GM20431 (cell line): ENCODE results near the gene MUC13.

Source experiments
- in situ Hi-C: fragments of 300-500 bp; cut with MseI, MboI; formaldehyde crosslinking; loops from one replicate; pipeline ENCODE4 v1.15.0; 2020; ENCODE audit warnings: low sequenced_read_pairs; ENCODE audit not compliant: unreplicated experiment

Gene MUC13

GRCh38 chr3:124881976-124882697 is 52.4 kb downstream of the MUC13 start:
- in situ Hi-C loops: no loop called here

DNA sequence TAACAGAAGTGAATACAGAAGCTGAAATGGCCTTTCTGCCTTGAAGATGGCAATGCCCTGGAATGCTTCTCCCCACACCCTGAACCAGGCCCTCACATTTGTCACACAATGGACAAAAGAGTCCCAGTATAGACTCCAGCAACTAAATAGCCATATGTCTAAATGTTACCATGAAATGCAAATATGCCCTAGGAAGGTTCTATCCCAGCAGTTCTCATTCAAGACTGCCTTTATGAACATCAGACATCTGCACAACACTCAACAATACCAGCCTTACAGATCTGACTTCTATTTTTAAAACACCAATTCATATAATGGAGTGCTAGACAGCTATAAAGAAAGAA is 55.2 kb downstream of the MUC13 start:
- in situ Hi-C loops: no loop called here

- in situ Hi-C loops: no loop called here
Observed at GRCh38 chr3:124878561-124879336, 55.8 kb downstream of the MUC13 start.

DNA sequence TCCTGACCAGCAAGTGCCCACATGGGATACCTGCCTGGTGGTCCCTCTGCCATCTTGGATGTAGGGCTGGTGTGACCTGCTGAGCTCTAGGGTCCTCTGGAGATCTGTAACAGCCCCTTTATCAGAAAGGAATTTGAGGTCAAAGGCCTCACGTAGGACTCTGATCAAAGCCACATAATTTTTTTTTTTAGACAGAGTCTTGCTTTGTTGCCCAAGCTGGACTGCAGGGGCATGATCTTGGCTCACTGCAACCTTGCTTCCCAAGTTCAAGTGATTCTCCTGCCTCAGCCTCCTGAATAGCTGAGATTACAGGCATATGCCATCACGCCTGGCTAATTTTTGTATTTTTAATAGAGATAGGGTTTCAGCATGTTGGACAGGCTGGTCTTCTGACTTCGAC is 56.9 kb downstream of the MUC13 start:
- in situ Hi-C loops: no loop called here

GRCh38 chr3:124876401-124876878 is 58.1 kb downstream of the MUC13 start:
- in situ Hi-C loops: no loop called here

GRCh38 chr3:124873226-124873625 is 61.3 kb downstream of the MUC13 start:
- in situ Hi-C loops: no loop called here

DNA sequence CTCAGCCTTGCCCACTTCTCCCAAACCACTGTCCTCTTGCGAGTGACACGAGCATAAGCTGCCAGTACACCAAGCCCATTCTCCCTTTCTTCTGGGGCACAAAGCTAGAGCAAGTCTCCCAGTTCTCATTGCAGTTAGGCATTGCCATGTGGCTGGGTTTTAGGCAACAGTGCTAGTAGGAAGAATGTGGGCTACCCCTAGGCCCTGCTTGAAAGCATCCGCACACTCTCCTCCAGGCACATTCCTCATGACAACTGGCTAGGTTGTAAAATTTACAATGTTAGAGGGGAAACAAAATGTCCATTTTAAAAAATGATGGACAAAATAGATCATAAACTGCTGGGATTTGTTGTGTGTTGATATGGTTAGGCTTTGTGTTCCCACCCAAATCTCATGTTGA is 67.0 kb downstream of the MUC13 start:
- in situ Hi-C loops: no loop called here

DNA sequence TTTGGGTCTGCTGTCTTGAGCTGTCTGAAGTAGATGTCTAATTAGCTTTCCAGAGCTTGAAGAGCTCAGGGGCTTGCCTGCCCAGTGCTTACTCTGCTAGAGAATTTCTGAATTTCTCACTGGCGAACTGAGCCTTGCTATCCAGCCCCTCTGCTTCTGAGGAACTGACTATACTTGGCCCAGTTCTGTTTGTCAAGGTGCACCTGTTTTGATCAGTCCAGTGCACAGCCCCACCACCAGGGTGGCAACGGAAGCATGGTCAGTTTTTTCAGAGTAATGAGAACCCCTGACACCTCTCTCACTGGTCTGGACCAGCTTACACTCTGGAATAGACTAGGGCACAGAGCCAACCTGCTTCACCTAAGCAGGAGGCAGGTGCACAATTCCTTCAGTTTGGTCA is 72.5 kb downstream of the MUC13 start:
- in situ Hi-C loops: no loop called here

DNA sequence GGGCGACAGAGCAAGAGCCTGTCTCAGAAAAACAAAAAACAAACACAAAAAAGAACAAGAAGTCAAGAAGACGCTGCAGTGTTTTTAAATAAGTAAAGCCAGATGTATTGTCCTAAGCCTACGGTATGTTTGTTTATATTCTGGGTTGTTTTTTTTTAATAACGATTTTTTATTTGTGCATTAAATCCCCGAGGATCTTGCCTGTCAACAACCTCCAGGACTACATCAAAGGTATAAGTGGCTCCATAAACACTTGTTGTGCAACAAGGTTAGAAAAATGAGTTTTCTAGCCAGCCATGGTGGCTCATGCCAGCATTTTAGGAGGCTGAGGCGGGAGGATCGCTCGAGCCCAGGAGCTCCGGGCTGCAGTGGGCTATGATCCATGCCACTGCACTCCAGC is 73.5 kb downstream of the MUC13 start:
- in situ Hi-C loops: no loop called here

DNA sequence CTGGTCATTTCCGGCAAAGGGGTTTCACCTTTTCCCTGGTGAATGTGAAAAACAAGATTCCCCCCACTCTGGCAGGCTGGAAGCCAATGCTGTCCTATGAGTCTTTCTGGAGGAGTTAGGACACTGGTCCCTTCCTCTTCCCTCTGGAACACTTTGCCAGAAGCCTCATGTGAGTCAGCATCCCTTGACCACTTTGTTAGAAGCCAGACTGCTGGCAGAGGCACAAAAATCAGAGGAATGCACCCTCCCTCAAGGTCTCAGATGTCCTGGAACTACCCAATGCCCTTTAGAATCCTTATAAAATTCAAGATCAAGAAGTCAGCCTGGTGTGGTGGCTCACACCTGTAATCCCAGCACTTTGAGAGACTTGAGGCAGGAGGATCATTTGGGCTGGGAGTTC is 74.0 kb downstream of the MUC13 start:
- in situ Hi-C loops: no loop called here

- in situ Hi-C loops: no loop called here
Observed at GRCh38 chr3:124859025-124859424, 75.5 kb downstream of the MUC13 start.

DNA sequence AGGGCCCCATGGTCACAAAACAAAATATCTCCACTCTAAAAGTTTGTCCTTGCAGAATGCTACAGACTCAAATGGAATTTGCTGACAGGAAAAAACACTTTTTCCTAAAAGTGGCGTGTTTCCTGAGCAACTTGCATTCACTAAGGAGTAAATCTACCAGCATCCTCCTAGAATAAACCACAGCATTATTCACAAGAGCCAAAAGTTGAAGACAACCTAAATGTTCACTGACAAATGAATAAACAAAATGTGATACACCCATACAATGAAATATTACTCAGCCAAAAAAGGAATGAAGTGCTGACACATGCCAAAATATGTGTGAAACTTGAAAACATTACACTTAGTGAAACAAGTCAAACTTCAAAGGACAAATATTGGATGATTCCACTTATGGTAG is 76.3 kb downstream of the MUC13 start:
- in situ Hi-C loops: no loop called here

DNA sequence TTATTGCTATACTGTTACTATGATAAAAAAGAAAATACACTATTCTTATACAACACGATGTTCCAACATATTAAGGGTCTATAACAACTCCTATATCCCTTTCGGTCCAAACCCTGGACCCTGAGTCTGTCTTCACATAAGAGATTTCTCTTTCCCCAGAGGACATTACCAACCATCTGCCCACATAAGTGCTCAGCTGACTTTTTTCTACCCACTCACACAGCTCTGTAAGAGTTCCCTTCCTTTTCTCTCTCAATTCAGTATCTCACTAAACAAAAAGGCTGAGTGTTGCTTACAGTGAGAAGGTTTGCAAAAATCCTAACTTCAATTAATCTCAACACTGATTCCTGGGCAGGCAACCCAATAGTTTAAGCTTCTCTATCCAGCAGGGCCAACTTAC is 77.9 kb downstream of the MUC13 start:
- in situ Hi-C loops: no loop called here
